ENCODE measurements around the gene MAST4. TPM values are rescaled to one million over a fixed set of nuclear protein-coding genes. Genes with fewer than 3 reads are reported as not detected.

The MAST4 gene
- total and polyA plus RNA-seq, 2 of the 8 experiments (the other 6 are each of a cell fraction or from before 2014, with no cell fraction given), result 1.5 to 2.6 TPM

- WGBS, 2 experiments (ENCODE audit: extremely low coverage in 1 of 2, insufficient coverage in 1 of 2, insufficient read length in 1 of 2, insufficient replicate concordance in 2 of 2, low coverage in 1 of 2, low lambda C conversion rate in 2 of 2, missing lambda C conversion rate in 1 of 2), result 91% methylated on average over 1 of the region's 1 CpG; no CpG with 5 or more reads in 1 of the 2 experiments
- Histone ChIP-seq H3K4me1 (replicated peaks in 1 of 4; ENCODE audit: control insufficient read depth in 3 of 4, insufficient read depth in 4 of 4, low read length in 3 of 4) (peaks cover 0 to 5% (median 3%) of the 10 kb centered on the region in 4 experiments; a peak in 4 of 7 replicates), H2BK12ac (ENCODE audit: low read depth, low read length) (no peak overlapping the region), H4K8ac (ENCODE audit: extremely low read depth, insufficient read depth, low read length) (no peak overlapping the region), H3K79me1 (ENCODE audit: low read depth, low read length) (no peaks in the 10 kb centered on the region), H2BK20ac (ENCODE audit: low read length) (no peak overlapping the region), H2BK5ac (ENCODE audit: low read depth, low read length) (no peak overlapping the region), H3K56ac (replicated peaks; ENCODE audit: insufficient read length, low read depth, low read length) (no peak overlapping the region), H3K23ac (ENCODE audit: insufficient read length) (no peak overlapping the region), H3K36me3 (ENCODE audit: control insufficient read depth in 2 of 4, insufficient read depth in 4 of 4, low read length in 3 of 4) (peaks cover 0 to 3% (median 0%) of the 10 kb centered on the region in 4 experiments; a peak in 1 of 8 replicates), H3K18ac (ENCODE audit: extremely low read depth, low read length) (no peak overlapping the region), H4K20me1 (replicated peaks in 1 of 2; ENCODE audit: control insufficient read depth in 1 of 2, insufficient read depth in 2 of 2, low read length in 2 of 2) (no peaks in the 10 kb centered on the region), H3K4me2 (ENCODE audit: insufficient read depth in 1 of 2, low read depth in 2 of 2, low read length in 2 of 2) (no peak overlapping the region), H4K5ac (ENCODE audit: insufficient read length, low read depth, low read length) (no peak overlapping the region), H3K14ac (ENCODE audit: insufficient read length) (no peak overlapping the region), H3K27me3 (replicated peaks in 1 of 4; ENCODE audit: control insufficient read depth in 3 of 4, extremely low read depth in 1 of 4, insufficient read depth in 3 of 4, low read length in 3 of 4) (no peaks in the 10 kb centered on the region; a peak in 2 of 7 replicates), H2AFZ (ENCODE audit: low read length) (no peak overlapping the region), H3K79me2 (ENCODE audit: control insufficient read depth in 1 of 2, insufficient read depth in 2 of 2, low read length in 2 of 2) (no peaks in the 10 kb centered on the region), H3K4ac (replicated peaks; ENCODE audit: insufficient read length, low read depth, low read length) (no peak overlapping the region), H3K9ac (replicated peaks in 1 of 4; ENCODE audit: extremely low read depth in 1 of 4, low read depth in 3 of 4, low read length in 3 of 4) (no peak overlapping the region), H3K4me3 (ENCODE audit: extremely low read depth in 1 of 4, insufficient read depth in 2 of 4, low read depth in 3 of 4, low read length in 4 of 4) (no peak overlapping the region), H2BK15ac (ENCODE audit: low read length) (no peak overlapping the region), H3K27ac (ENCODE audit: low read depth, low read length) (no peak overlapping the region), H3K23me2 (ENCODE audit: low read depth, low read length) (no peaks in the 10 kb centered on the region), H2BK120ac (replicated peaks; ENCODE audit: low read depth, low read length) (no peak overlapping the region), H2AK5ac (ENCODE audit: low read depth, low read length) (no peak overlapping the region), H4K91ac (replicated peaks; ENCODE audit: insufficient read length, low read length) (no peak overlapping the region), H3K9me3 (ENCODE audit: insufficient read depth in 2 of 2, low read depth in 1 of 2, low read length in 1 of 2) (no peaks in the 10 kb centered on the region; a peak in 1 of 4 replicates)
- FAIRE-seq (no peak), DNase-seq (ENCODE audit: low read depth in 1 of 2, low spot score in 2 of 2) (no peak)
- ChIA-PET CTCF (ENCODE audit: partially characterized antibody) (interaction anchor here (4.8 kb wide), 1 partner anchor 12 kb away, joined by 26 read pairs; no protein-coding TSS in a partner anchor), POLR2A (ENCODE audit: partially characterized antibody) (no interaction called here)
- no peak for TF ChIP-seq SAP30 (IDR thresholded peaks at IDR 0.05; ENCODE audit: insufficient read depth, insufficient replicate concordance, low read length)
- TF ChIP-seq RBBP5 (IDR thresholded peaks at IDR 0.05; ENCODE audit: borderline replicate concordance, low read depth, low read length), result no peak
- no peak for TF ChIP-seq JUND (IDR thresholded peaks at IDR 0.05; ENCODE audit: low read length)
- no peak for TF ChIP-seq HDAC2 (IDR thresholded peaks at IDR 0.05; ENCODE audit: borderline replicate concordance in 1 of 2, low read depth in 2 of 2, low read length in 2 of 2)
- TF ChIP-seq RAD21 (IDR thresholded peaks at IDR 0.05 in 1 of 2, conservative IDR thresholded peaks at IDR 0.05 in 1 of 2; ENCODE audit: low read depth in 2 of 2, low read length in 2 of 2), result no peak
- no peak for TF ChIP-seq CTBP2 (IDR thresholded peaks at IDR 0.05; ENCODE audit: borderline replicate concordance, insufficient read depth, insufficient read length, low read length)
- TF ChIP-seq MAFK (IDR thresholded peaks at IDR 0.05; ENCODE audit: low read depth, low read length), result no peak
- TF ChIP-seq KDM4A (IDR thresholded peaks at IDR 0.05; ENCODE audit: low read depth, low read length, severe bottlenecking), result no peak
- no peak for TF ChIP-seq HDAC6 (IDR thresholded peaks at IDR 0.05; ENCODE audit: low read depth, low read length)
- TF ChIP-seq NRF1 (IDR thresholded peaks at IDR 0.05; ENCODE audit: low read depth, low read length), result no peak
- no peak for TF ChIP-seq POLR2A (IDR thresholded peaks at IDR 0.05; ENCODE audit: control extremely low read depth in 1 of 2, low read depth in 2 of 2, low read length in 2 of 2)
- TF ChIP-seq SIN3A (conservative IDR thresholded peaks at IDR 0.05 in 1 of 2, IDR thresholded peaks at IDR 0.05 in 1 of 2; ENCODE audit: low read depth in 1 of 2, low read length in 2 of 2), result no peak
- TF ChIP-seq KDM1A (IDR thresholded peaks at IDR 0.05; ENCODE audit: borderline replicate concordance, low read length), result no peak
These were observed 581.9 kb downstream of the MAST4 start for GRCh38 chr5:67178085-67178484.

All from H1 (cell line).